Measurements from ENCODE around the gene PDE9A. TPM values are rescaled to one million over a fixed set of nuclear protein-coding genes. Genes with fewer than 3 reads are reported as not detected.

Gene PDE9A
- polyA plus RNA-seq, 1 experiment, result 0.09 TPM

DNA sequence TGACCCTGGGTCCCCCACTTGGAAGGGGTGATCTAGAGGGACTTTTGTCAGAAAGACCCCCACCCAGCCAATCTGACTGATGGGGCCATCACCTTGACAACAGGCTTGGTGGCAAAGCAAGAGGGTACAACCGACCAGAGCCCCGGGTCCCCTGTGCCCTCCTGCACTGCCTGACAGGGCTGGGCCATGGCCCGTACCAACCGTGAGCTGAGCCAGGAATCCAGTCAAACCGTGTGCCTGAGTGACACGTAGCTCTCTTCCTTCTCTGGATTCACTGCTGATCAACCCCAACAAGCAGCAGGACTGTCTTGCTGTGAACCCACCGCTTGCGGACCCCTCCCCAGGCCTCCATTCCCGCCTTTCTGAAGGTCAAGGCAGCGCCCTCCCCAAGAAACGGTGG is 27.0 kb downstream of the PDE9A start:
- TF ChIP-seq, protein P1, sequence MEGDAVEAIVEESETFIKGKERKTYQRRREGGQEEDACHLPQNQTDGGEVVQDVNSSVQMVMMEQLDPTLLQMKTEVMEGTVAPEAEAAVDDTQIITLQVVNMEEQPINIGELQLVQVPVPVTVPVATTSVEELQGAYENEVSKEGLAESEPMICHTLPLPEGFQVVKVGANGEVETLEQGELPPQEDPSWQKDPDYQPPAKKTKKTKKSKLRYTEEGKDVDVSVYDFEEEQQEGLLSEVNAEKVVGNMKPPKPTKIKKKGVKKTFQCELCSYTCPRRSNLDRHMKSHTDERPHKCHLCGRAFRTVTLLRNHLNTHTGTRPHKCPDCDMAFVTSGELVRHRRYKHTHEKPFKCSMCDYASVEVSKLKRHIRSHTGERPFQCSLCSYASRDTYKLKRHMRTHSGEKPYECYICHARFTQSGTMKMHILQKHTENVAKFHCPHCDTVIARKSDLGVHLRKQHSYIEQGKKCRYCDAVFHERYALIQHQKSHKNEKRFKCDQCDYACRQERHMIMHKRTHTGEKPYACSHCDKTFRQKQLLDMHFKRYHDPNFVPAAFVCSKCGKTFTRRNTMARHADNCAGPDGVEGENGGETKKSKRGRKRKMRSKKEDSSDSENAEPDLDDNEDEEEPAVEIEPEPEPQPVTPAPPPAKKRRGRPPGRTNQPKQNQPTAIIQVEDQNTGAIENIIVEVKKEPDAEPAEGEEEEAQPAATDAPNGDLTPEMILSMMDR (IDR thresholded peaks at IDR 0.05; ENCODE audit: insufficient read depth, low read depth, low read length), result no peak
- Histone ChIP-seq H3K36me3 (ENCODE audit: control insufficient read depth, insufficient read depth, low read length) (no peaks in the 10 kb centered on the region), H3K4me3 (ENCODE audit: low read depth, low read length) (no peak overlapping the region), H3K27me3 (ENCODE audit: control insufficient read depth, insufficient read depth, low read length) (no peaks in the 10 kb centered on the region; the same call in 1 of the 2 replicates)
- ChIA-PET POLR2A (no interaction called here), CTCF (no interaction called here)
- no peak for DNase-seq (ENCODE audit: low read depth)

GRCh38 chr21:42681296-42682206 is 28.1 kb downstream of the PDE9A start:
- DNase-seq (ENCODE audit: low read depth), result no peak
- CTCF ChIA-PET, result no interaction called here
- Histone ChIP-seq H3K4me3 (ENCODE audit: low read depth, low read length) (no peak overlapping the region), H3K27me3 (ENCODE audit: control insufficient read depth, insufficient read depth, low read length) (no peaks in the 10 kb centered on the region), H3K36me3 (ENCODE audit: control insufficient read depth, insufficient read depth, low read length) (no peaks in the 10 kb centered on the region)
- TF ChIP-seq, protein P1 (IDR thresholded peaks at IDR 0.05; ENCODE audit: insufficient read depth, low read depth, low read length), result no peak
- POLR2A ChIA-PET, result no interaction called here

- DNase-seq (ENCODE audit: low read depth), result no peak
- Histone ChIP-seq H3K36me3 (ENCODE audit: control insufficient read depth, insufficient read depth, low read length) (no peaks in the 10 kb centered on the region), H3K27me3 (ENCODE audit: control insufficient read depth, insufficient read depth, low read length) (no peaks in the 10 kb centered on the region), H3K4me3 (ENCODE audit: low read depth, low read length) (no peak overlapping the region)
- CTCF ChIA-PET, result no interaction called here
- TF ChIP-seq, protein P1 (IDR thresholded peaks at IDR 0.05; ENCODE audit: insufficient read depth, low read depth, low read length), result no peak
- POLR2A ChIA-PET, result no interaction called here
Observed at GRCh38 chr21:42682661-42683210, 29.3 kb downstream of the PDE9A start.

DNA sequence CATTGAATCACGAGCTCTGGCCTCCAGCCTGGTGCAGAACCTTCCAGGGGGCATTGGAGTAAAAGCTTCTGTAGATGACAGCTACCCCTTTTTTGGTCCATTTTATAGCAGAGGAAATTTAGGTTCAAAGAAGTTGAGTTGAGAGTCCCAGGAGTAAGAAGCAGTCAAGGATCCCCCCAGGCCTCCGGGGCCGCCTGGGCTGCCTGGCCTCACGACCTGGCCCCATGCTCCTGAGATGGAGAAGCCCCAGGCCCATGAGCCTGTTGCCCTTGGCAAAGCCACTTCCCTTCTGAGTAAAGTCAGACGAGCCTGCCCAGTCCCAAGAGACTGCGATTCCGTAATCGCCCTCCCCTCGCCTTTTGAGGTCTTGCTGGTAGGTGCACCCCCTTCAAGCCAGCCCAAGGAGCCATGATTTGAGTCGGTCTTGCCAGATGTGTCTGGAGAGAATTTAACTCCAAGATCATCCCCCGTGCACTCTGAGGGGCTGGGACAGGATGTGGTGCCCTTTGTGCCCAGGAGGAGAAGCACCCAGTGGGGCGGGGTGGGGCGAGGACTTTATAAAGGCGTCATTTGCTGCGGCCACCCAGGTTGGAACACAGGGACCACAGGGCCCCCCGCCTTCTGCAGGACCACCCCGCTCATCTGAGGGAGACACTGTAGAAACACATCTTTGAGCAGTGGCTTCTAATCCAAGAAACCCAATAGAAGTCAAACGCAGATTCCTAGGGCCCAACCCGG is 30.1 kb downstream of the PDE9A start:
- H3K27me3 ChIP-seq (ENCODE audit: control insufficient read depth, insufficient read depth, low read length), result no peaks in the 10 kb centered on the region
- no peak overlapping the region for H3K4me3 ChIP-seq (ENCODE audit: low read depth, low read length)
- no peaks in the 10 kb centered on the region for H3K36me3 ChIP-seq (ENCODE audit: control insufficient read depth, insufficient read depth, low read length)
- CTCF ChIA-PET, result no interaction called here
- TF ChIP-seq, protein P1 (IDR thresholded peaks at IDR 0.05; ENCODE audit: insufficient read depth, low read depth, low read length), result no peak
- DNase-seq (ENCODE audit: low read depth), result no peak
- POLR2A ChIA-PET, result no interaction called here
